ENCODE measurements around the gene FAM234A. TPM values are rescaled to one million over a fixed set of nuclear protein-coding genes. Genes with fewer than 3 reads are reported as not detected.

Gene FAM234A
- polyA plus RNA-seq, 2 of the 4 experiments (the other 2 are of a cell fraction): 25.6 to 53.3 TPM

- H3K4me1 ChIP-seq: peaks cover 8% of the 10 kb centered on the region; the same call in 1 of the 3 replicates
- no peak for TF ChIP-seq NFE2L2 (conservative IDR thresholded peaks at IDR 0.05; ENCODE audit: low read length)
- TF ChIP-seq MAX (IDR thresholded peaks at IDR 0.05): no peak
- TF ChIP-seq EP300 (IDR thresholded peaks at IDR 0.05): no peak
- TF ChIP-seq POLR2A (IDR thresholded peaks at IDR 0.05; ENCODE audit: low read length): no peak
- no peak for TF ChIP-seq HOXB13 (CRISPR knock-in tag; IDR thresholded peaks at IDR 0.05; ENCODE audit: low read depth)
- TF ChIP-seq ELK1 (IDR thresholded peaks at IDR 0.05; ENCODE audit: low read depth, low read length): no peak
- TF ChIP-seq NPAS2 (CRISPR knock-in tag; IDR thresholded peaks at IDR 0.05; ENCODE audit: borderline replicate concordance): no peak
- TF ChIP-seq HOXB5 (CRISPR knock-in tag; IDR thresholded peaks at IDR 0.05): no peak
- TF ChIP-seq JUN (IDR thresholded peaks at IDR 0.05): no peak
- TF ChIP-seq KDM1A (IDR thresholded peaks at IDR 0.05; ENCODE audit: low read depth): no peak
- no peak for TF ChIP-seq TFCP2L1 (CRISPR knock-in tag; IDR thresholded peaks at IDR 0.05)
- no peak for TF ChIP-seq ZC3H11A (IDR thresholded peaks at IDR 0.05)
- TF ChIP-seq, protein P1, sequence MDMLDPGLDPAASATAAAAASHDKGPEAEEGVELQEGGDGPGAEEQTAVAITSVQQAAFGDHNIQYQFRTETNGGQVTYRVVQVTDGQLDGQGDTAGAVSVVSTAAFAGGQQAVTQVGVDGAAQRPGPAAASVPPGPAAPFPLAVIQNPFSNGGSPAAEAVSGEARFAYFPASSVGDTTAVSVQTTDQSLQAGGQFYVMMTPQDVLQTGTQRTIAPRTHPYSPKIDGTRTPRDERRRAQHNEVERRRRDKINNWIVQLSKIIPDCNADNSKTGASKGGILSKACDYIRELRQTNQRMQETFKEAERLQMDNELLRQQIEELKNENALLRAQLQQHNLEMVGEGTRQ (IDR thresholded peaks at IDR 0.05): no peak
- no peaks in the 10 kb centered on the region for H3K9me3 ChIP-seq
- no peak for DNase-seq (ENCODE audit: low read depth in 1 of 2, low spot score in 1 of 2)
- ATAC-seq: peak in 1 of 2 experiments; percentile 6; a peak in 2 of 6 replicates
- no peak for FAIRE-seq
- POLR2A ChIA-PET: no interaction called here
- H3K4me2 ChIP-seq: no peak within 1 kb of the TSS
- WGBS (ENCODE audit: missing lambda C conversion rate): 84% methylated on average over 9 of the region's 25 CpGs
- CTCF ChIA-PET: no interaction called here
- no peak within 1 kb of the TSS for H3K27ac ChIP-seq
- no peak within 1 kb of the TSS for H3K4me3 ChIP-seq
These were observed 48.6 kb downstream of the FAM234A start, which contains the start of gene PDIA2 for GRCh38 chr16:283033-283805. Gene PDIA2 (plus strand): TSS chr16:283164. CDS start chr16:283170, 6 bp downstream.

DNA sequence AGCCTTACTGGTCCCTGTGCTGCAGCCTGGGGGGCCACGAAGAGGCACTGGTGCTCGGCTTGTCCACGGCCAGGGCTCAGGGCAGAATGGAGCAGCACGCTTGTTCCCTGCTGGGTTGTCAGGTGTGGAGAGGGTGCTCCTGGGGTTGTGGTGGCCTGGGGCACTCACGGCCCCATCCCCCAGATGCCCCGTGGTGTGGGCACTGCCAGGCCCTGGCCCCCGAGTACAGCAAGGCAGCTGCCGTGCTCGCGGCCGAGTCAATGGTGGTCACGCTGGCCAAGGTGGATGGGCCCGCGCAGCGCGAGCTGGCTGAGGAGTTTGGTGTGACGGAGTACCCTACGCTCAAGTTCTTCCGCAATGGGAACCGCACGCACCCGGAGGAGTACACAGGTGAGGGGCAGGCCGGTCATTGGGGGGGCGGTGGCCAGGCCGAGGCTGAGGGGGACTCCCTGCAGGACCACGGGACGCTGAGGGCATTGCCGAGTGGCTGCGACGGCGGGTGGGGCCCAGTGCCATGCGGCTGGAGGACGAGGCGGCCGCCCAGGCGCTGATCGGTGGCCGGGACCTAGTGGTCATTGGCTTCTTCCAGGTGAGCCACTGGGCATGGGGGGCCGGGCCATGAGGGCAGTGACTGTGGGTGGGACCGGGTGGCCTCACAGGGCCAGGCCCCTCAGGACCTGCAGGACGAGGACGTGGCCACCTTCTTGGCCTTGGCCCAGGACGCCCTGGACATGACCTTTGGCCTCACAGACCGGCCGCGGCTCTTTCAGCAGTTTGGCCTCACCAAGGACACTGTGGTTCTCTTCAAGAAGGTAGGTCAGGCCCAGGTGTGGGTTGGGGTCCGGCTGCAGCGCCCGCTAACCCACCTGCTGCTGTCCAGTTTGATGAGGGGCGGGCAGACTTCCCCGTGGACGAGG, 49.8 kb downstream of the FAM234A start:
- POLR2A ChIA-PET: no interaction called here
- ATAC-seq (no peak), DNase-seq (ENCODE audit: low read depth in 1 of 2, low spot score in 1 of 2) (no peak), FAIRE-seq (no peak)
- Histone ChIP-seq H3K4me3 (no peak overlapping the region), H3K4me2 (no peak overlapping the region), H3K4me1 (peaks cover 8% of the 10 kb centered on the region; the same call in 1 of the 3 replicates), H3K27ac (no peak overlapping the region), H3K9me3 (no peaks in the 10 kb centered on the region)
- CTCF ChIA-PET: no interaction called here
- 95% methylated on average over 45 of the region's 52 CpGs for WGBS (ENCODE audit: missing lambda C conversion rate)
- TF ChIP-seq ZC3H11A (IDR thresholded peaks at IDR 0.05) (no peak), HDAC2 (IDR thresholded peaks at IDR 0.05) (no peak), RNF2 (IDR thresholded peaks at IDR 0.05; ENCODE audit: borderline replicate concordance, low read depth) (no peak), CEBPB (IDR thresholded peaks at IDR 0.05) (no peak), RCOR1 (IDR thresholded peaks at IDR 0.05; ENCODE audit: low read depth, low read length) (no peak), REST (IDR thresholded peaks at IDR 0.05) (no peak), FOSB (CRISPR knock-in tag; IDR thresholded peaks at IDR 0.05) (no peak), TP53 (CRISPR knock-in tag; IDR thresholded peaks at IDR 0.05) (no peak), EP300 (IDR thresholded peaks at IDR 0.05) (no peak), JUN (IDR thresholded peaks at IDR 0.05) (no peak), MYC (IDR thresholded peaks at IDR 0.05; ENCODE audit: borderline replicate concordance, low read length) (no peak), FOXS1 (CRISPR knock-in tag; IDR thresholded peaks at IDR 0.05) (no peak), EHMT2 (IDR thresholded peaks at IDR 0.05; ENCODE audit: low read depth) (no peak), HOXB5 (CRISPR knock-in tag; IDR thresholded peaks at IDR 0.05) (no peak), POLR2A (IDR thresholded peaks at IDR 0.05; ENCODE audit: low read length) (no peak), HEYL (CRISPR knock-in tag; IDR thresholded peaks at IDR 0.05) (no peak), HOXB13 (CRISPR knock-in tag; IDR thresholded peaks at IDR 0.05; ENCODE audit: low read depth) (no peak), KDM5A (IDR thresholded peaks at IDR 0.05) (no peak)
